Vagina (tissue), 2 donors: Measurements from ENCODE around the gene ABLIM1. TPM values are rescaled to one million over a fixed set of nuclear protein-coding genes. Genes with fewer than 3 reads are reported as not detected.

Experiments used
- DNase-seq, 2 donors: peaks; one replicate each; pipeline ENCODE4 v3.0.0-alpha.2; 2017; ENCODE audit errors: extremely low spot score in 2 of 2
- H3K27ac ChIP-seq: fragments of 200-600 bp; sonication (generic); one replicate; pipeline ENCODE4 v1.5.1; 2019
- H3K27me3 ChIP-seq: fragments of 200-600 bp; sonication (generic); one replicate; pipeline ENCODE4 v1.5.1; 2019
- H3K36me3 ChIP-seq, 2 donors: fragments of 200-600 bp; sonication (generic); one replicate each; pipeline ENCODE4 v1.5.1; 2017 to 2019
- H3K4me1 ChIP-seq: fragments of 200-600 bp; sonication (generic); one replicate; pipeline ENCODE4 v1.5.1; 2019
- H3K4me3 ChIP-seq, 2 donors: fragments of 200-600 bp; sonication (generic); 1 replicate in 1 of 2; 2 replicates in 1 of 2; pipeline ENCODE4 v1.5.1; 2016 to 2019
- H3K9me3 ChIP-seq: fragments of 200-600 bp; sonication (generic); one replicate; pipeline ENCODE4 v1.5.1; 2019
- CTCF ChIP-seq, 3 experiments: fragments of 450-650 bp in 2 of 3; fragments of 200-600 bp in 1 of 3; sonication (generic) in 1 of 3; IDR thresholded peaks; one replicate each; pipeline ENCODE4 v1.5.1; 2017 to 2019; ENCODE audit warnings: antibody characterized with exemption in 3 of 3, mild to moderate bottlenecking in 2 of 3, moderate library complexity in 2 of 3
- POLR2A ChIP-seq, 2 donors: fragments of 450-650 bp; IDR thresholded peaks; one replicate each; pipeline ENCODE4 v1.6.1; 2017; ENCODE audit warnings: antibody characterized with exemption in 2 of 2, mild to moderate bottlenecking in 2 of 2, moderate library complexity in 2 of 2
- POLR2AphosphoS5 ChIP-seq, 2 donors: sonication (generic); formaldehyde crosslinking; IDR thresholded peaks; one replicate each; pipeline ENCODE4 v1.9.0; 2017; ENCODE audit warnings: antibody characterized with exemption in 2 of 2, mild to moderate bottlenecking in 2 of 2, low read depth in 1 of 2; ENCODE audit not compliant: insufficient read depth in 1 of 2
- intact Hi-C: fragments of 100-400 bp; cut with DNase I; formaldehyde crosslinking; loops from one replicate; pipeline ENCODE4 v1.15.1; 2023
- total RNA-seq: library from RNA; depleted of rRNA; stranded (reverse); fragments of >200 nt; gene quantifications from one replicate; pipeline ENCODE4 v1.2.3, GENCODE V29; 2016

Gene ABLIM1
- total RNA-seq, 1 donor from 2014 or later: 176 TPM

- Histone ChIP-seq H3K4me1 (no peaks in the 10 kb centered on the region), H3K4me3 (no peak overlapping the region), H3K9me3 (no peaks in the 10 kb centered on the region), H3K36me3 (no peaks in the 10 kb centered on the region), H3K27ac (no peak overlapping the region), H3K27me3 (no peaks in the 10 kb centered on the region)
- DNase-seq: no peak
- no peak for TF ChIP-seq CTCF (IDR thresholded peaks at IDR 0.05)
- TF ChIP-seq POLR2A (IDR thresholded peaks at IDR 0.05): no peak
- TF ChIP-seq POLR2AphosphoS5 (IDR thresholded peaks at IDR 0.05; ENCODE audit: insufficient read depth in 1 of 2, low read depth in 1 of 2): no peak
- intact Hi-C loops: no loop called here
These were observed 64.1 kb downstream of the ABLIM1 start for GRCh38 chr10:114593816-114594468.

GRCh38 chr10:114593240-114593792 lies 64.8 kb downstream of the ABLIM1 start:
- peak in 1 of 2 donors; percentile 29 for DNase-seq
- no peaks in the 10 kb centered on the region for H3K27me3 ChIP-seq
- intact Hi-C loops: no loop called here
- no peaks in the 10 kb centered on the region for H3K36me3 ChIP-seq
- no peaks in the 10 kb centered on the region for H3K4me1 ChIP-seq
- H3K27ac ChIP-seq: no peak overlapping the region
- H3K9me3 ChIP-seq: no peaks in the 10 kb centered on the region
- TF ChIP-seq POLR2A (IDR thresholded peaks at IDR 0.05) (no peak), POLR2AphosphoS5 (IDR thresholded peaks at IDR 0.05; ENCODE audit: insufficient read depth in 1 of 2, low read depth in 1 of 2) (no peak), CTCF (IDR thresholded peaks at IDR 0.05) (no peak)
- no peak overlapping the region for H3K4me3 ChIP-seq

GRCh38 chr10:114590993-114591392 lies 67.1 kb downstream of the ABLIM1 start:
- intact Hi-C loops: no loop called here
- no peak for DNase-seq
- no peak overlapping the region for H3K4me3 ChIP-seq

GRCh38 chr10:114584419-114584818 lies 73.7 kb downstream of the ABLIM1 start:
- no peaks in the 10 kb centered on the region for H3K36me3 ChIP-seq
- intact Hi-C loops: loop anchor here (2.0 kb wide), 1 partner anchor 14 kb away; no protein-coding TSS in a partner anchor
- TF ChIP-seq POLR2AphosphoS5 (IDR thresholded peaks at IDR 0.05; ENCODE audit: insufficient read depth in 1 of 2, low read depth in 1 of 2) (no peak), POLR2A (IDR thresholded peaks at IDR 0.05) (no peak), CTCF (IDR thresholded peaks at IDR 0.05) (no peak)
- H3K4me3 ChIP-seq: no peak overlapping the region
- no peak for DNase-seq
- no peak overlapping the region for H3K27ac ChIP-seq
- no peaks in the 10 kb centered on the region for H3K9me3 ChIP-seq
- no peaks in the 10 kb centered on the region for H3K4me1 ChIP-seq
- no peaks in the 10 kb centered on the region for H3K27me3 ChIP-seq

More at GRCh38 chr10:114590993-114591392, 67.1 kb downstream of the ABLIM1 start:
- TF ChIP-seq POLR2A (IDR thresholded peaks at IDR 0.05): no peak
- TF ChIP-seq POLR2AphosphoS5 (IDR thresholded peaks at IDR 0.05; ENCODE audit: insufficient read depth in 1 of 2, low read depth in 1 of 2): no peak
- no peak for TF ChIP-seq CTCF (IDR thresholded peaks at IDR 0.05)
- Histone ChIP-seq H3K4me1 (no peaks in the 10 kb centered on the region), H3K27me3 (no peaks in the 10 kb centered on the region), H3K9me3 (no peaks in the 10 kb centered on the region), H3K27ac (no peak overlapping the region), H3K36me3 (no peaks in the 10 kb centered on the region)

- Histone ChIP-seq H3K36me3 (no peaks in the 10 kb centered on the region), H3K9me3 (no peaks in the 10 kb centered on the region), H3K4me1 (peaks cover 19% of the 10 kb centered on the region), H3K27me3 (no peaks in the 10 kb centered on the region), H3K4me3 (no peak overlapping the region), H3K27ac (no peak overlapping the region)
- intact Hi-C loops: no loop called here
- no peak for DNase-seq
- TF ChIP-seq CTCF (IDR thresholded peaks at IDR 0.05): no peak
- TF ChIP-seq POLR2AphosphoS5 (IDR thresholded peaks at IDR 0.05; ENCODE audit: insufficient read depth in 1 of 2, low read depth in 1 of 2): no peak
- TF ChIP-seq POLR2A (IDR thresholded peaks at IDR 0.05): no peak
These were observed 77.0 kb downstream of the ABLIM1 start for GRCh38 chr10:114581071-114581470.
